Naive thymus-derived CD4-positive, alpha-beta T cell (primary cell): ENCODE results near the gene INPP5J. TPM values are rescaled to one million over a fixed set of nuclear protein-coding genes. Genes with fewer than 3 reads are reported as not detected.

ENCODE experiments used
- ATAC-seq: fragments of 150-1000 bp; cut with Tn5 transposase; 2 replicates; pipeline ENCODE4 v1.10.0; 2021; ENCODE audit warnings: mild to moderate bottlenecking, moderate library complexity
- CTCF ChIA-PET: fragments of 350-600 bp; sonication (Branson Sonifier 250); formaldehyde crosslinking; loops from one replicate; lab custom pipeline; 2021; ENCODE audit warnings: antibody characterized with exemption; lab: Charles Lee
- POLR2A ChIA-PET: fragments of 350-600 bp; sonication (Branson Sonifier 250); formaldehyde crosslinking; loops from one replicate; lab custom pipeline; 2021; ENCODE audit warnings: antibody characterized with exemption, inconsistent platforms; lab: Charles Lee
- DNase-seq, 9 donors: peaks; one replicate each; pipeline versions ENCODE4 v3.0.0 to v3.0.0-alpha.2; 2020 to 2022; ENCODE audit warnings: mixed read lengths in 1 of 9
- H3K27ac ChIP-seq: one replicate; pipeline ENCODE4 v1.7.0; 2013; ENCODE audit warnings: mild to moderate bottlenecking, low read depth, low read length, moderate library complexity
- H3K27me3 ChIP-seq, 2 donors: one replicate each; pipeline ENCODE4 v1.7.0; 2013; ENCODE audit warnings: low read length in 2 of 2, mild to moderate bottlenecking in 2 of 2, moderate library complexity in 2 of 2; ENCODE audit not compliant: control insufficient read depth in 2 of 2, insufficient read depth in 2 of 2
- H3K36me3 ChIP-seq, 3 experiments: 1 replicate in 2 of 3; 2 replicates in 1 of 3; pipeline ENCODE4 v1.7.0; 2013; ENCODE audit warnings: low read length in 3 of 3, mild to moderate bottlenecking in 3 of 3, moderate library complexity in 1 of 3; ENCODE audit not compliant: insufficient read depth in 3 of 3, control insufficient read depth in 2 of 3
- H3K4me1 ChIP-seq, 2 donors: one replicate each; pipeline ENCODE4 v1.7.0; 2013; ENCODE audit warnings: low read length in 2 of 2, mild to moderate bottlenecking in 2 of 2, moderate library complexity in 1 of 2; ENCODE audit not compliant: control insufficient read depth in 2 of 2, insufficient read depth in 2 of 2
- H3K4me3 ChIP-seq: 2 replicates; pipeline ENCODE4 v1.7.0; 2013; ENCODE audit warnings: mild to moderate bottlenecking, low read length
- H3K9me3 ChIP-seq, 3 experiments: 1 replicate in 2 of 3; 2 replicates in 1 of 3; pipeline ENCODE4 v1.7.0; 2013; ENCODE audit warnings: low read length in 3 of 3; ENCODE audit not compliant: control insufficient read depth in 2 of 3
- H3K27ac Mint-ChIP-seq, 9 donors: one replicate each; pipeline ENCODE4 v1.8.0; 2020 to 2022; ENCODE audit warnings: mixed read lengths in 9 of 9, mild to moderate bottlenecking in 8 of 9, moderate library complexity in 5 of 9, inconsistent platforms in 2 of 9
- H3K27me3 Mint-ChIP-seq, 5 donors: one replicate each; pipeline ENCODE4 v1.8.0; 2021 to 2022; ENCODE audit warnings: mixed read lengths in 5 of 5, mild to moderate bottlenecking in 1 of 5
- H3K36me3 Mint-ChIP-seq, 5 donors: one replicate each; pipeline ENCODE4 v1.8.0; 2020 to 2022; ENCODE audit warnings: mixed read lengths in 5 of 5, mild to moderate bottlenecking in 3 of 5, inconsistent platforms in 1 of 5
- H3K4me1 Mint-ChIP-seq, 7 donors: one replicate each; pipeline ENCODE4 v1.8.0; 2020 to 2022; ENCODE audit warnings: mixed read lengths in 7 of 7, mild to moderate bottlenecking in 3 of 7, inconsistent platforms in 1 of 7
- H3K4me3 Mint-ChIP-seq, 10 donors: one replicate each; pipeline ENCODE4 v1.8.0; 2020 to 2022; ENCODE audit warnings: mild to moderate bottlenecking in 10 of 10, mixed read lengths in 10 of 10, moderate library complexity in 6 of 10, inconsistent platforms in 2 of 10
- H3K9me3 Mint-ChIP-seq, 11 donors: one replicate each; pipeline ENCODE4 v1.8.0; 2020 to 2022; ENCODE audit warnings: mixed read lengths in 11 of 11, mild to moderate bottlenecking in 4 of 11, inconsistent platforms in 1 of 11, moderate library complexity in 1 of 11
- intact Hi-C, 2 donors: fragments of 100-400 bp; cut with micrococcal nuclease; formaldehyde crosslinking; loops; one replicate each; pipeline ENCODE4 v1.15.1; 2023
- polyA plus RNA-seq, 2 donors: library from polyadenylated mRNA; unstranded; fragments of 300-500 nt; fragmentation: Illumina TruSeq; gene quantifications; one replicate each; pipeline ENCODE4 v1.2.3, GENCODE V29; 2021
- total RNA-seq, 6 experiments: library from RNA in 5 of 6; stranded (reverse) in 5 of 6; gene quantifications; 1 replicate in 5 of 6; 2 replicates in 1 of 6; pipeline ENCODE4 v1.2.3 and lab custom pipeline; 2021 to 2026

INPP5J gene
- total and polyA plus RNA-seq, 7 experiments from 2014 or later: 0.24 to 0.81 (median 0.51) TPM; not detected in 3

DNA sequence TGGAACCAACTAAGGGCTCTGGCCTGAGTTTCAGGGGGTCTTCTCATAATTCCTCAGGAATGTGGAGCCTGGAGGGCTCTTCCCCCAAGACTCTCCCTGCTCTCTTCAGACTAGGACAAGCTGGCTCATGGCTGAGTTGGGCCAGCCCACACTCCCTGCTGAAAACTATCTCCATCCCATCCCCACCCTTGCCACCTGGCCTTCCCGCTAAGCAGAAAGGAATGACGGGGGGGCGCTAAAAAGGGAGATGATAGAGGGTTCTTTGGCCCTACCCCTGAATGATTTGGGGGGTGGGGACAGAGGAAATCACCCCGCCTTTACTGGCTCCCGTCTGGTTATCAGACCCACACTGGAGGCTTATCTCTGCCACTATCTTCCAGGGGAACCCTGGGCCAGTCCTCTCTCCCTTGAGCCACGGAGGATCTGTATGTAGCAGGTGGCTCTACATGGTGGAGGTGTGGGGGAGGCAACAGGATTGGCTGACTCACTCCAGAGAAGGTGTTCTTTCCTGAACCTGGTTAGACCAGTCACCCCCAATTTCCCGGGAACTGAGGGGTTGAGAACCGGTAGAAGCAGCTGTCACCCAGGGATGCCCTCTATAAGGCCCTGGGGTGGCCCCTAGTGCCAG, 35.9 kb upstream of the INPP5J start:
- peaks cover 8 to 25% of the 10 kb centered on the region in 2 donors for H3K4me1 ChIP-seq
- ATAC-seq (no peak), DNase-seq (no peak)
- H3K9me3 Mint-ChIP-seq: no peaks in the 10 kb centered on the region
- H3K36me3 ChIP-seq: peaks cover 0 to 3% (median 0%) of the 10 kb centered on the region in 3 experiments
- H3K27me3 Mint-ChIP-seq: no peaks in the 10 kb centered on the region
- intact Hi-C loops: loop anchor here in 1 of 2 donors (5.0 to 10.0 kb wide), 2 partner anchors 310 to 668 kb away; partner anchors contain the start of genes DEPDC5, DRG1 and PRR14L
- peaks cover 18 to 31% (median 29%) of the 10 kb centered on the region in 7 donors for H3K4me1 Mint-ChIP-seq
- H3K27me3 ChIP-seq: no peaks in the 10 kb centered on the region
- H3K36me3 Mint-ChIP-seq: no peaks in the 10 kb centered on the region
- no peaks in the 10 kb centered on the region for H3K9me3 ChIP-seq
- ChIA-PET CTCF (interaction anchor here (0.6 to 8.1 kb wide), 5 partner anchors 137 to 498 kb away, joined by 3 to 59 read pairs (median 10); no protein-coding TSS in a partner anchor), POLR2A (interaction anchor here (1.0 kb wide), 1 partner anchor 324 kb away, joined by 3 read pairs; no protein-coding TSS in a partner anchor)
- peak overlapping the region in 1 of 9 donors; percentile 4 for H3K27ac Mint-ChIP-seq
- H3K27ac ChIP-seq: no peak overlapping the region
- no peak overlapping the region for H3K4me3 ChIP-seq
- H3K4me3 Mint-ChIP-seq: peak overlapping the region in 2 of 10 donors; percentile 29 to 30

DNA sequence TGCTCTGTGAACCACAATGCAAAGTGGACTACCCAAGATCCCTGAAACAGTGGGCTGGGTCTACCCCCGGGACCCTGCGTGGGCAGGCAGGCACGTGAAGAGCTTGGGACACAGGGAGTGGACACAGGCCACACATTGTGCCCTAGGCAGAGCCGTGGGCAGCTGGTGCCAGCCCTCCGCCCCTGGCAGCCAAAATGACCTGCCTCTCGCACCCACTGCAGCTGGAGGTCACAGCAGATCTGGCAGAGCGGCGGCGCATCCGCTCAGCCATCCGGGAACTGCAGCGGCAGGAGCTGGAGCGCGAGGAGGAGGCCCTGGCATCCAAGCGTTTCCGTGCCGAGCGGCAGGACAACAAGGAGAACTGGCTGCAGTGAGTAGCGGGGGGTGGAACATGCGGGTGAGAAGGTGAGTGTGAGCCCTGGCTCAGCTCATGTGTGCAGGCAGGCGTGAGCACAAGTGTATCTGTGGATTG, 35.0 kb upstream of the INPP5J start:
- Mint-ChIP-seq H3K9me3 (no peaks in the 10 kb centered on the region), H3K4me3 (no peak overlapping the region), H3K27me3 (no peaks in the 10 kb centered on the region), H3K36me3 (no peaks in the 10 kb centered on the region), H3K4me1 (peaks cover 10 to 22% (median 20%) of the 10 kb centered on the region in 7 donors), H3K27ac (no peak overlapping the region)
- CTCF ChIA-PET: interaction anchor here (1.1 to 8.1 kb wide), 3 partner anchors 142 to 326 kb away, joined by 3 to 59 read pairs (median 10); no protein-coding TSS in a partner anchor
- ATAC-seq (no peak), DNase-seq (no peak)
- H3K27ac ChIP-seq: no peak overlapping the region
- no peaks in the 10 kb centered on the region for H3K27me3 ChIP-seq
- peaks cover 5 to 16% of the 10 kb centered on the region in 2 donors for H3K4me1 ChIP-seq
- intact Hi-C loops: loop anchor here in 1 of 2 donors (5.0 to 10.0 kb wide), 2 partner anchors 310 to 667 kb away; partner anchors contain the start of genes DEPDC5, DRG1 and PRR14L
- H3K9me3 ChIP-seq: no peaks in the 10 kb centered on the region
- POLR2A ChIA-PET: no interaction called here
- peaks cover 0 to 3% (median 0%) of the 10 kb centered on the region in 3 experiments for H3K36me3 ChIP-seq
- H3K4me3 ChIP-seq: no peak overlapping the region

DNA sequence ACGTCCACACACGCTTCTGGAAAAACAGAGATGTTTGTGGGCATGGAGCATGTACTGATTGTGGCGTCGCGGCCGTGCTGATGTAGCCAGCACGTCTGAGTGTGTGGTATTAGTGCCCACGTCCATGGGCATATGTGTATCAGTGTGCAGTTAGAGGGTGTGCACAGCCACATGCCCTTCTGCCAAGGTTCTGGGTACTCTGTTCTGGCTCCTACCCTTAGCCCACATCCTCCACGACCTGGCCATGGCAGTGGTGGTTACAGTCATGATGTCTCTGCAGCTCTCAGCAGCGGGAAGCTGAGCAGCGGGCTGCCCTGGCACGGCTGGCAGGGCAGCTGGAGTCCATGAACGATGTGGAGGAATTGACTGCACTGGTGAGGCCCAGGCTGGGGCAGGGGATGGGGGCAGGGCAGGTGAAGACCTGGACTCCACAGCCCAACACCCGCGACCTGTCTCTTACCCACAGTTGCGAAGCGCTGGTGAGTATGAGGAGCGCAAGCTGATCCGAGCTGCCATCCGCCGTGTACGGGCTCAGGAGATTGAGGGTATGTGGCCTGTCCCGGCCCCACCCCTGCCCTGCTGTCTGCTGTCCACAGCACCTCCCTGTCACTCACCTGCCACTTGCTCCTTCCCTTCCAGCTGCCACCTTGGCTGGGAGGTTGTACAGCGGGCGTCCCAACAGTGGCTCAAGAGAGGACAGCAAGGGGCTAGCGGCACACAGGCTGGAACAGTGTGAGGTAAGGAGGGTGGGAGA, 34.4 kb upstream of the INPP5J start:
- Histone ChIP-seq H3K9me3 (no peaks in the 10 kb centered on the region), H3K4me3 (no peak overlapping the region), H3K27me3 (no peaks in the 10 kb centered on the region), H3K27ac (no peak overlapping the region), H3K36me3 (peaks cover 0 to 3% (median 0%) of the 10 kb centered on the region in 3 experiments), H3K4me1 (peaks cover 5 to 9% of the 10 kb centered on the region in 2 donors)
- Mint-ChIP-seq H3K4me3 (no peak overlapping the region), H3K9me3 (no peaks in the 10 kb centered on the region), H3K4me1 (peaks cover 7 to 15% (median 14%) of the 10 kb centered on the region in 7 donors), H3K27ac (no peak overlapping the region), H3K36me3 (no peaks in the 10 kb centered on the region), H3K27me3 (no peaks in the 10 kb centered on the region)
- no peak for ATAC-seq
- CTCF ChIA-PET: interaction anchor here (1.1 to 8.1 kb wide), 3 partner anchors 141 to 327 kb away, joined by 3 to 59 read pairs (median 10); no protein-coding TSS in a partner anchor
- POLR2A ChIA-PET: interaction anchor here (1.0 kb wide), 1 partner anchor 453 kb away, joined by 3 read pairs; the partner anchor contains the start of gene SLC35E4
- intact Hi-C loops: loop anchor here in 1 of 2 donors (5.0 to 10.0 kb wide), 2 partner anchors 309 to 666 kb away; partner anchors contain the start of genes DEPDC5, DRG1 and PRR14L
- no peak for DNase-seq

DNA sequence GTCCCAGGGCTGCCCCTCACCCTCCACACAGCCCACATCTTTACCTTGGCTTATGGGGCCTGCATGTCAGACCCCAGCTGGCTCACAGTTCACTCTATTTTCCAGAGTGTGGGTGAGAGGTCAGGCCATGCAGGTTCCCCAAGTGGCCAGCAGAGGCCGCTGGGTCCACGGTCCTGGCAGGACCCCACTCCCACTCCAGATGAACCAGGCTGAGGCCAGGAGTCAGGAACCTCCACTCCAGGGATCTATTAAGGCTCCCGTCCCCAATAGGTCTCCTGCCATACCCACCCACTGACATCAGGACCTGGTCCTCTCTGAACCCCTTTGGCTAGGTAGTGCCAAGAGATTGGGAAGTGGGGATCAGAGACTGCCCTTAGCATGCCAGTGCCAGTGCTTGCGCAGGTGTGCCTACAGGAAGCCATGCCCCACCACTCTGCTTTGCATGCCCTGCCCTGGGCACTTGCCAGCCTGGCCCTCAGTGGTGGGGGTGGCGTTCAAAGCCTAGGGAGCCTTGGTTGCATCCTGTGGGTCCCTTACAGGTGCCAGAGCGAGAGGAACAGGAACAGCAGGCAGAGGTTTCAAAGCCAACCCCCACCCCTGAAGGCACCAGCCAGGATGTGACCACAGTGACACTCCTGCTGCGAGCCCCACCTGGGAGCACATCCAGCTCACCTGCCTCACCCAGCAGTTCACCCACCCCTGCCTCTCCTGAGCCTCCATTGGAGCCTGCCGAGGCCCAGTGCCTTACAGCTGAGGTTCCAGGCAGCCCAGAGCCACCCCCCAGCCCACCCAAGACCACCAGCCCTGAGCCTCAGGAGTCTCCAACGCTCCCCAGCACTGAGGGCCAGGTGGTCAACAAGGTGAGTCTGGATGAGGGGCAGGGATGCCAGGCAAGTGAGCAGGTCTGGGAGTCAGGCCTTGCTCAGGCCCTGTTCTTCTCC, 33.3 kb upstream of the INPP5J start:
- Histone ChIP-seq H3K27me3 (no peaks in the 10 kb centered on the region), H3K4me3 (no peak overlapping the region), H3K36me3 (peaks cover 0 to 3% (median 0%) of the 10 kb centered on the region in 3 experiments), H3K27ac (no peak overlapping the region), H3K9me3 (no peaks in the 10 kb centered on the region), H3K4me1 (no peaks in the 10 kb centered on the region)
- no peak overlapping the region for H3K4me3 Mint-ChIP-seq
- peaks cover 0 to 5% (median 4%) of the 10 kb centered on the region in 7 donors for H3K4me1 Mint-ChIP-seq
- H3K27me3 Mint-ChIP-seq: no peaks in the 10 kb centered on the region
- DNase-seq (peak in 3 of 9 donors; percentile 25 to 31 (median 27)), ATAC-seq (no peak)
- intact Hi-C loops: loop anchor here (1.0 to 10.0 kb wide), 4 partner anchors 60 to 665 kb away; partner anchors contain the start of genes DEPDC5 (in 1 of the 2), DRG1 (in 1 of the 2) and PRR14L (in 1 of the 2)
- ChIA-PET POLR2A (interaction anchor here (1.0 kb wide), 1 partner anchor 454 kb away, joined by 3 read pairs; the partner anchor contains the start of gene SLC35E4), CTCF (interaction anchor here (0.8 to 8.1 kb wide), 3 partner anchors 140 to 168 kb away, joined by 4 to 59 read pairs (median 10); no protein-coding TSS in a partner anchor)
- no peak overlapping the region for H3K27ac Mint-ChIP-seq
- no peaks in the 10 kb centered on the region for H3K36me3 Mint-ChIP-seq
- H3K9me3 Mint-ChIP-seq: no peaks in the 10 kb centered on the region

DNA sequence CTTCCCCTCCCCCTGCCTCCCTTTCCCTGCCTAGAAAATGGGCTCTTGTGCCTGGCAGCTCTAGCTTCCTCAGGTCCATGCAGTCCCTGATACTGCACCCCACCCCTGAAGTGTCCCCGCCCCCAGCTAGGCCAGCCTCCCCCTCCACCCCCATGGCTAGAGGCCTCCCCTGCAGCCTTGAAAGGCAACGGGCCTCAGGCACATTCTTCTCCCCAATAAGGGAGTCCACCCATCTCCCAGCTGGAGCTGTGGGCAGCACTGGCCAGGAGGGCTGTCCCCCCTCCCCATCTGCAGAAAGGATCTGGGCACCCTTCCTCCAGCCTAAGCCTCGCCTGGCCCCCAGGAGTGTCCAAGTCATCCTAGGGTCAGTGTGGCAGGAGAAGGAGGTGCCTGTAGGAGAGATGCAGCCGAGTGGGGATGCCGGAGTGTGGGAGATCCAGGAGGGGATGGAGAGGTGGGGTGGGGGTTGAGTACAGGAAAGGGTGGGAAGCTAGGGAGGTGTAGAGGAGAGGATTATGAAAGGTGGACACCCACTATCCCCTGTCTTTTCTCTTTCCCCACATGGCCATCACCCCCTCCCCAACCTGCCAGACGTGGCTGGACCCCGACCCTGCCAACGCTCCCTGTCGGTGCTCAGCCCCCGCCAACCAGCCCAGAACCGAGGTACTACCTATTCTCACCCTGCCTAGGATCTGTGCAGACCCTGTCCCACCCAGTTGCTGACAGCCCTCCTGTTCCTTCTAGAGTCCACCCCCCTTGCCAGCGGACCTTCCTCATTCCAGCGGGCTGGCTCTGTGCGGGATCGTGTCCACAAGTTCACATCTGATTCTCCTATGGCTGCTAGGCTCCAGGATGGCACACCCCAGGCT, 32.3 kb upstream of the INPP5J start:
- H3K27ac ChIP-seq: no peak overlapping the region
- ATAC-seq (no peak), DNase-seq (no peak)
- H3K4me1 Mint-ChIP-seq: peaks cover 0 to 1% (median 0%) of the 10 kb centered on the region in 7 donors
- no peaks in the 10 kb centered on the region for H3K36me3 ChIP-seq
- no peaks in the 10 kb centered on the region for H3K4me1 ChIP-seq
- no peak overlapping the region for H3K4me3 ChIP-seq
- no peaks in the 10 kb centered on the region for H3K27me3 ChIP-seq
- ChIA-PET POLR2A (no interaction called here), CTCF (interaction anchor here (0.8 kb wide), 1 partner anchor 169 kb away, joined by 4 read pairs; no protein-coding TSS in a partner anchor)
- no peak overlapping the region for H3K4me3 Mint-ChIP-seq
- no peaks in the 10 kb centered on the region for H3K9me3 ChIP-seq
- H3K36me3 Mint-ChIP-seq: no peaks in the 10 kb centered on the region
- no peaks in the 10 kb centered on the region for H3K27me3 Mint-ChIP-seq
- no peak overlapping the region for H3K27ac Mint-ChIP-seq
- no peaks in the 10 kb centered on the region for H3K9me3 Mint-ChIP-seq
- intact Hi-C loops: no loop called here
